Smooth muscle cell of the brain vasculature (primary cell): ENCODE data around the gene CLTC.

Source experiments
- DNase-seq: peaks from one replicate; pipeline ENCODE4 v3.0.0-alpha.2; 2012; ENCODE audit warnings: low read depth, low spot score

Gene CLTC

GRCh38 chr17:59680314-59680713 is 60.6 kb downstream of the CLTC start:
- DNase-seq, result no peak

- no peak for DNase-seq
Observed at GRCh38 chr17:59683283-59683682, 63.6 kb downstream of the CLTC start.

GRCh38 chr17:59684967-59685366 is 65.3 kb downstream of the CLTC start:
- DNase-seq, result no peak

GRCh38 chr17:59688008-59688407 is 68.3 kb downstream of the CLTC start:
- no peak for DNase-seq

GRCh38 chr17:59688496-59688895 is 68.8 kb downstream of the CLTC start:
- DNase-seq, result no peak

- DNase-seq, result no peak
Observed at GRCh38 chr17:59693582-59693981, 73.9 kb downstream of the CLTC start.

GRCh38 chr17:59694344-59694743 is 74.6 kb downstream of the CLTC start:
- DNase-seq, result no peak

- no peak for DNase-seq
Observed at GRCh38 chr17:59695945-59696681, 76.4 kb downstream of the CLTC start.

GRCh38 chr17:59696682-59697277 is 77.1 kb downstream of the CLTC start:
- no peak for DNase-seq

- no peak for DNase-seq
Observed at GRCh38 chr17:59698143-59698542, 78.4 kb downstream of the CLTC start.

- DNase-seq, result no peak
Observed at GRCh38 chr17:59699218-59699617, 79.5 kb downstream of the CLTC start.

GRCh38 chr17:59699786-59700185 is 80.1 kb downstream of the CLTC start:
- DNase-seq, result no peak

- DNase-seq, result no peak
Observed at GRCh38 chr17:59702304-59702703, 82.6 kb downstream of the CLTC start.

GRCh38 chr17:59707149-59707970 is 87.7 kb downstream of the CLTC start, which contains the start of the genes PTRH2 and VMP1:
PTRH2 (minus strand) TSS chr17:59707430; CDS start chr17:59697978, 9,452 bp downstream.
VMP1 (plus strand) TSS chr17:59707654; CDS start chr17:59731447, 23,793 bp downstream.
- peak; percentile 99 for DNase-seq

GRCh38 chr17:59707971-59708430 is 88.3 kb downstream of the CLTC start:
- DNase-seq, result peak; percentile 6

GRCh38 chr17:59711936-59712335 is 92.2 kb downstream of the CLTC start:
- no peak for DNase-seq

GRCh38 chr17:59712862-59713261 is 93.2 kb downstream of the CLTC start:
- DNase-seq, result no peak

- DNase-seq, result no peak
Observed at GRCh38 chr17:59714255-59714654, 94.6 kb downstream of the CLTC start.

- DNase-seq, result no peak
Observed at GRCh38 chr17:59716427-59716826, 96.7 kb downstream of the CLTC start.

GRCh38 chr17:59719526-59719925 is 99.8 kb downstream of the CLTC start:
- DNase-seq, result no peak

- DNase-seq, result no peak
Observed at GRCh38 chr17:59722623-59723022, 102.9 kb downstream of the CLTC start.

- no peak for DNase-seq
Observed at GRCh38 chr17:59723041-59723440, 103.3 kb downstream of the CLTC start.
